GM12878 (cell line): ENCODE data around the gene TLK2. TPM values are rescaled to one million over a fixed set of nuclear protein-coding genes. Genes with fewer than 3 reads are reported as not detected.
"Not testable (repeated sequence)": the region's sequence is repeated elsewhere in the genome, so short reads cannot be mapped to it uniquely, and the experiment has no call there.

Source experiments
- ATAC-seq: fragments of 200-7000 bp; cut with Tn5 transposase; 3 replicates; pipeline ENCODE4 v1.9.1; 2020; ENCODE audit warnings: mild to moderate bottlenecking, moderate library complexity
- BruUV-seq: library from RNA; stranded (reverse); fragments of 400-500 nt; replicated peaks from 2 replicates; lab custom pipeline; 2021; lab: Mats Ljungman, UMichigan
- CTCF ChIA-PET: fragments of 300-600 bp; sonication (Branson Sonifier 250); formaldehyde crosslinking; extraction: SDS; loops from one replicate; lab custom pipeline; 2021; ENCODE audit warnings: inconsistent platforms; lab: Yijun Ruan, JAX
- POLR2A ChIA-PET: fragments of 350-600 bp; formaldehyde crosslinking; extraction: SDS; loops from one replicate; lab custom pipeline; 2021; ENCODE audit warnings: inconsistent platforms; lab: Charles Lee
- RAD21 ChIA-PET: fragments of 300-600 bp; sonication (Branson Sonifier 250); formaldehyde crosslinking; loops from one replicate; lab custom pipeline; 2023; ENCODE audit warnings: antibody characterized with exemption; ENCODE audit not compliant: unreplicated experiment; lab: Charles Lee
- SMC1A ChIA-PET: fragments of 300-600 bp; sonication (Branson Sonifier 250); formaldehyde crosslinking; loops from one replicate; lab custom pipeline; 2023; ENCODE audit not compliant: unreplicated experiment, uncharacterized antibody; lab: Charles Lee
- DNase-seq: peaks from one replicate; pipeline ENCODE4 v3.0.0-alpha.2; 2011; ENCODE audit warnings: low read depth, low spot score
- FAIRE-seq: peaks from 3 replicates; lab custom pipeline; 2011; peaks lifted over from hg19 to GRCh38; lab: Jason Lieb, UNC
- H2AFZ ChIP-seq: 2 replicates; pipeline ENCODE4 v1.6.0; 2011; ENCODE audit warnings: low read depth, low read length, control low read depth; ENCODE audit not compliant: control insufficient read depth
- H3K27ac ChIP-seq: 2 replicates; pipeline ENCODE4 v1.5.1; 2011; ENCODE audit warnings: control low read depth; ENCODE audit not compliant: control insufficient read depth, insufficient read depth
- H3K27me3 ChIP-seq, 2 experiments: replicated peaks in 1 of 2; 2 replicates each; pipeline versions ENCODE4 v1.6.0 to v1.6.1; 2011; ENCODE audit warnings: low read length in 1 of 2; ENCODE audit not compliant: control insufficient read depth in 2 of 2, insufficient read depth in 2 of 2
- H3K36me3 ChIP-seq, 2 experiments: 2 replicates each; pipeline ENCODE4 v1.5.1; 2011; ENCODE audit warnings: low read length in 1 of 2; ENCODE audit not compliant: control insufficient read depth in 2 of 2, insufficient read depth in 2 of 2
- H3K4me1 ChIP-seq: 2 replicates; pipeline ENCODE4 v1.6.1; 2011; ENCODE audit warnings: mild to moderate bottlenecking, low read length, moderate library complexity, mixed read lengths; ENCODE audit not compliant: control insufficient read depth, insufficient read depth
- H3K4me2 ChIP-seq: 2 replicates; pipeline ENCODE4 v1.6.0; 2011; ENCODE audit warnings: control low read depth; ENCODE audit not compliant: control insufficient read depth, insufficient read depth
- H3K4me3 ChIP-seq: fragments of 200-600 bp; sonication (generic); 2 replicates; pipeline ENCODE4 v1.5.1; 2016
- H3K79me2 ChIP-seq: 2 replicates; pipeline ENCODE4 v1.6.0; 2011; ENCODE audit warnings: low read length; ENCODE audit not compliant: control insufficient read depth, insufficient read depth
- H3K9ac ChIP-seq: 2 replicates; pipeline ENCODE4 v1.8.0; 2011; ENCODE audit warnings: low read length, control low read depth, mixed read lengths; ENCODE audit not compliant: control insufficient read depth, insufficient read depth
- H3K9me3 ChIP-seq: replicated peaks from 3 replicates; pipeline ENCODE4 v1.5.1; 2011; ENCODE audit warnings: mild to moderate bottlenecking, low read length; ENCODE audit not compliant: control insufficient read depth, insufficient read depth
- H4K20me1 ChIP-seq: 2 replicates; pipeline ENCODE4 v1.6.0; 2011; ENCODE audit not compliant: control insufficient read depth, insufficient read depth
- ATF3 ChIP-seq: IDR thresholded peaks from 2 replicates; pipeline ENCODE4 v1.6.1; 2011; ENCODE audit warnings: low read depth, mild to moderate bottlenecking, low read length, moderate library complexity, borderline replicate concordance; ENCODE audit errors: extremely low read depth
- EP300 ChIP-seq, 2 experiments: fragments of 150-350 bp in 1 of 2; IDR thresholded peaks; 2 replicates each; pipeline ENCODE4 v1.6.1; 2011 to 2012; ENCODE audit warnings: low read depth in 2 of 2, low read length in 2 of 2, borderline replicate concordance in 1 of 2, improper control_type of control experiment in 1 of 2, inconsistent platforms in 1 of 2; ENCODE audit not compliant: control insufficient read depth in 1 of 2
- FOXM1 ChIP-seq: IDR thresholded peaks from 2 replicates; pipeline ENCODE4 v1.6.1; 2012; ENCODE audit warnings: low read depth, mild to moderate bottlenecking, inconsistent platforms, low read length, moderate library complexity
- MTA2 ChIP-seq: fragments of 450-650 bp; IDR thresholded peaks from 2 replicates; pipeline ENCODE4 v1.6.1; 2016; ENCODE audit warnings: low read depth, mild to moderate bottlenecking, moderate library complexity
- POLR2A ChIP-seq: IDR thresholded peaks from 2 replicates; pipeline ENCODE4 v1.6.1; 2011; ENCODE audit warnings: low read depth, mild to moderate bottlenecking, low read length
- USF1 ChIP-seq: IDR thresholded peaks from 2 replicates; pipeline ENCODE4 v1.6.1; 2011; ENCODE audit warnings: borderline replicate concordance, low read depth, mild to moderate bottlenecking, moderate library complexity, mixed read lengths, low read length; ENCODE audit not compliant: insufficient read depth; ENCODE audit errors: extremely low read length
- USF2 ChIP-seq: IDR thresholded peaks from 2 replicates; pipeline ENCODE4 v1.6.1; 2011; ENCODE audit warnings: low read depth, low read length, improper control_type of control experiment, borderline replicate concordance
- ZBED1 ChIP-seq: IDR thresholded peaks from 2 replicates; pipeline ENCODE4 v1.6.1; 2016; ENCODE audit warnings: borderline replicate concordance
- ZNF207 ChIP-seq: fragments of 450-650 bp; IDR thresholded peaks from 2 replicates; pipeline ENCODE4 v1.6.1; 2014; ENCODE audit warnings: antibody characterized with exemption, mild to moderate bottlenecking, borderline replicate concordance
- ZSCAN29 ChIP-seq: fragments of 450-650 bp; IDR thresholded peaks from 2 replicates; pipeline ENCODE4 v1.6.1; 2017; ENCODE audit warnings: mild to moderate bottlenecking, moderate library complexity
- WGBS: methylation state at CpG from one replicate; pipeline ENCODE4 v1.1.6; 2016; ENCODE audit warnings: low lambda C conversion rate; ENCODE audit not compliant: insufficient replicate concordance, insufficient coverage; ENCODE audit errors: missing lambda C conversion rate; 5-methylcytosine and 5-hydroxymethylcytosine counted together
- in situ Hi-C: fragments of 300-500 bp; cut with MboI; formaldehyde crosslinking; loops from 9 replicates; pipeline ENCODE4 v1.14.3; 2018; ENCODE audit warnings: mixed read lengths
- intact Hi-C: fragments of 100-400 bp; cut with micrococcal nuclease; formaldehyde crosslinking; loops from one replicate; pipeline ENCODE4 v1.14.2; 2022; ENCODE audit not compliant: unreplicated experiment
- polyA plus RNA-seq, 11 experiments: library from polyadenylated mRNA; depleted of rRNA in 4 of 11; unstranded in 6 of 11; stranded (reverse) in 5 of 11; fragments of >200 nt; fragmentation: Nextera tagmentation in 4 of 11; fragmentation: Illumina TruSeq in 1 of 11; extraction: Ambion mirVana in 4 of 11; extraction: Trizol in 1 of 11; gene quantifications; 1 replicate in 1 of 11; 2 replicates in 10 of 11; pipeline versions ENCODE4 v1.2.1 to v1.2.3, GENCODE V29; 2011 to 2016; ENCODE audit warnings: inconsistent platforms in 2 of 11, missing spikeins in 2 of 11, low read depth in 1 of 11
- total RNA-seq, 4 experiments: library from RNA; depleted of rRNA in 3 of 4; stranded (reverse); fragments of >200 nt in 3 of 4; fragmentation: Illumina TruSeq in 1 of 4; extraction: Trizol in 1 of 4; gene quantifications; 2 replicates each; pipeline versions ENCODE4 v1.2.1 to v1.2.3, GENCODE V29; 2013 to 2021
- TF ChIP-seq, protein P1 (sequence below): fragments of 450-650 bp; conservative IDR thresholded peaks from 2 replicates; pipeline ENCODE4 v1.6.1; 2017; ENCODE audit warnings: mild to moderate bottlenecking, moderate library complexity

TLK2 gene
- total and polyA plus RNA-seq, 10 of the 15 experiments (the other 5 are each of a cell fraction or from before 2014, with no cell fraction given), result 12.1 to 51.2 (median 27.5) TPM

DNA sequence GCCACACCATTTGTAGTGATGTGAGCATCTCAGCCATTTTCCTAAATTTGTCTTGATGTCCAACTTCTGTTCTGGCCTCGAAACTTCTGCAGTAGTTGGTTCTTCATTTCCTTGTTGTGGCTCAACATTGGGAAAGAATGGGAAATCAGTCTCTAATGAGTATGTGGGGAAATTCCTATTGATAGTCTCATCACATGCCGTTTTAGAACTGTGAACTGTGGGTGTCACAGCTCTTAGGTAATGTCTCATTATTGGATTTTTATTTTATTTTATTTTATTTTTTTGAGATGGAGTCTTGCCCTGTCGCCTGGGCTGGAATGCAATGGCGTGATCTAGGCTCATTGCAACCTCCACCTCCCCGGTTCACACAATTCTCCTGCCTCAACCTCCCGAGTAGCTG is 37.4 kb upstream of the TLK2 start:
- BruUV-seq, intact Hi-C loops, H2AFZ ChIP-seq, H3K27me3 ChIP-seq, SMC1A ChIA-PET, H3K4me1 ChIP-seq, H4K20me1 ChIP-seq, H3K79me2 ChIP-seq, ATAC-seq, H3K9ac ChIP-seq, H3K4me3 ChIP-seq, RAD21 ChIA-PET, DNase-seq, H3K36me3 ChIP-seq, FAIRE-seq, H3K27ac ChIP-seq, H3K4me2 ChIP-seq, H3K9me3 ChIP-seq, CTCF ChIA-PET, in situ Hi-C loops, POLR2A ChIA-PET: not testable (repeated sequence)
- over 99% methylated on average over 6 of the region's 6 CpGs for WGBS

- Histone ChIP-seq H3K27ac (no peak overlapping the region), H3K4me3 (no peak overlapping the region), H3K36me3 (peaks cover 5 to 9% of the 10 kb centered on the region in 2 experiments), H4K20me1 (no peaks in the 10 kb centered on the region), H2AFZ (no peak overlapping the region), H3K4me1 (no peaks in the 10 kb centered on the region), H3K79me2 (no peaks in the 10 kb centered on the region), H3K9me3 (no peaks in the 10 kb centered on the region), H3K27me3 (no peaks in the 10 kb centered on the region), H3K9ac (no peak overlapping the region), H3K4me2 (no peak overlapping the region)
- no TSS peak for BruUV-seq
- in situ Hi-C loops (no loop called here), intact Hi-C loops (no loop called here)
- CTCF ChIA-PET, result no interaction called here
- DNase-seq, result no peak
- WGBS, result 100% methylated on average over 4 of the region's 4 CpGs
- POLR2A ChIA-PET, result interaction anchor here (0.6 kb wide), 1 partner anchor 300 kb away, joined by 4 read pairs; no protein-coding TSS in a partner anchor
- ATAC-seq, result no peak
- FAIRE-seq, result no peak
- RAD21 ChIA-PET, result no interaction called here
- SMC1A ChIA-PET, result no interaction called here
- no peak for TF ChIP-seq POLR2A
- TF ChIP-seq, protein P1, sequence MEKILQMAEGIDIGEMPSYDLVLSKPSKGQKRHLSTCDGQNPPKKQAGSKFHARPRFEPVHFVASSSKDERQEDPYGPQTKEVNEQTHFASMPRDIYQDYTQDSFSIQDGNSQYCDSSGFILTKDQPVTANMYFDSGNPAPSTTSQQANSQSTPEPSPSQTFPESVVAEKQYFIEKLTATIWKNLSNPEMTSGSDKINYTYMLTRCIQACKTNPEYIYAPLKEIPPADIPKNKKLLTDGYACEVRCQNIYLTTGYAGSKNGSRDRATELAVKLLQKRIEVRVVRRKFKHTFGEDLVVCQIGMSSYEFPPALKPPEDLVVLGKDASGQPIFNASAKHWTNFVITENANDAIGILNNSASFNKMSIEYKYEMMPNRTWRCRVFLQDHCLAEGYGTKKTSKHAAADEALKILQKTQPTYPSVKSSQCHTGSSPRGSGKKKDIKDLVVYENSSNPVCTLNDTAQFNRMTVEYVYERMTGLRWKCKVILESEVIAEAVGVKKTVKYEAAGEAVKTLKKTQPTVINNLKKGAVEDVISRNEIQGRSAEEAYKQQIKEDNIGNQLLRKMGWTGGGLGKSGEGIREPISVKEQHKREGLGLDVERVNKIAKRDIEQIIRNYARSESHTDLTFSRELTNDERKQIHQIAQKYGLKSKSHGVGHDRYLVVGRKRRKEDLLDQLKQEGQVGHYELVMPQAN, result no peak
- no peak for TF ChIP-seq ZBED1
- no peak for TF ChIP-seq ZSCAN29
- no peak for TF ChIP-seq ZNF207
- TF ChIP-seq EP300 (IDR thresholded peaks at IDR 0.05; ENCODE audit: borderline replicate concordance in 1 of 2, control insufficient read depth in 1 of 2, low read depth in 2 of 2, low read length in 2 of 2), result no peak
- TF ChIP-seq USF1, result no peak
- TF ChIP-seq USF2, result no peak
- TF ChIP-seq MTA2, result no peak
- no peak for TF ChIP-seq ATF3
- no peak for TF ChIP-seq FOXM1
Observed at GRCh38 chr17:62444063-62444462, 34.6 kb upstream of the TLK2 start.
